ENCODE results near the gene TSPY8.
"Not testable (repeated sequence)": the region's sequence is repeated elsewhere in the genome, so short reads cannot be mapped to it uniquely, and the experiment has no call there.

Gene TSPY8, protein sequence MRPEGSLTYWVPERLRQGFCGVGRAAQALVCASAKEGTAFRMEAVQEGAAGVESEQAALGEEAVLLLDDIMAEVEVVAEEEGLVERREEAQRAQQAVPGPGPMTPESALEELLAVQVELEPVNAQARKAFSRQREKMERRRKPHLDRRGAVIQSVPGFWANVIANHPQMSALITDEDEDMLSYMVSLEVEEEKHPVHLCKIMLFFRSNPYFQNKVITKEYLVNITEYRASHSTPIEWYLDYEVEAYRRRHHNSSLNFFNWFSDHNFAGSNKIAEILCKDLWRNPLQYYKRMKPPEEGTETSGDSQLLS

DNA sequence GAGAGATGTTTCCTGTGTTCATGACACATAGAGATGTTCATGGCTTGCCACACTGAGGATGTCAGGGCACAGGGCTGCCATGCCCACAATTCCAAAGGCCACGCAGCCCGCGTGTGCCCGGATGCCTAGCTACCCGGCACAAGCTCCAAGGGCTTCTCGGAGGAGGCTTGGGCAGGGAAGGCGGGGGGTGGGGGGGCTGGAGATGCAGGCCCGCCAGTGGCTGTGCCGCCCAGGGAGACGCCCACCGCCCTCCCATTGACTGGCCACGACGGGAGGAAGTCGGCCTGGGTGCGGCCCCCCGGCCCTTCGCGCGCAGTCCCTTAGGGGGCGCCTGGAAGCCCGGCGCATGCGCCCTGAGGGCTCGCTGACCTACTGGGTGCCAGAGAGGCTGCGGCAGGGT is at the start of gene TSPY8:
TSS of gene TSPY8 (plus strand) at position 301 of the 400 bp plus-strand sequence. CDS start at position 347, 46 bp downstream.
- not testable (repeated sequence) for DNase-seq (ENCODE audit: low spot score)

DNA sequence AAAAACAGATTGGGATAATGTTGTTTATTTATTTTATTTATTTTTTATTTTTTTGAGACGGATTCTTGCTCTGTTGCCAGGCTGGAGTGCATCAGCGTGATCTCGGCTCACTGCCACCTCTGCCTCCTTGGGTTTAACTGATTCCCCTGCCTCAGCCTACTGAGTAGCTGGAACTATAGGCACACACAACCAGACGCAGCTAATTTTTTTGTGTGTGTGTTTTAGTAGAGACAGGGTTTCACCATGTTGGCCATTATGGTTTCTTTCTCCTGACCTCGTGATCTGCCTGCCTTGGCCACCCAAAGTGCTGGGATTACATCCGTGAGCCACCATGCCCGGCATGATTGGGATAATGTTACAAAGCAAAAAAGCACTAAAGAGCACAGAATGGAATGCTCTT is 36.6 kb upstream of the TSPY8 start:
- no peak for DNase-seq (ENCODE audit: low spot score)

DNA sequence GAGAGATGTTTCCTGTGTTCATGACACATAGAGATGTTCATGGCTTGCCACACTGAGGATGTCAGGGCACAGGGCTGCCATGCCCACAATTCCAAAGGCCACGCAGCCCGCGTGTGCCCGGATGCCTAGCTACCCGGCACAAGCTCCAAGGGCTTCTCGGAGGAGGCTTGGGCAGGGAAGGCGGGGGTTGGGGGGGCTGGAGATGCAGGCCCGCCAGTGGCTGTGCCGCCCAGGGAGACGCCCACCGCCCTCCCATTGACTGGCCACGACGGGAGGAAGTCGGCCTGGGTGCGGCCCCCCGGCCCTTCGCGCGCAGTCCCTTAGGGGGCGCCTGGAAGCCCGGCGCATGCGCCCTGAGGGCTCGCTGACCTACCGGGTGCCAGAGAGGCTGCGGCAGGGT is 20.4 kb upstream of the TSPY8 start, which contains the start of gene TSPY4:
TSS of gene TSPY4 (plus strand) at position 301 of the 400 bp plus-strand sequence. CDS start at position 347, 46 bp downstream.
- not testable (repeated sequence) for DNase-seq (ENCODE audit: low spot score)

DNA sequence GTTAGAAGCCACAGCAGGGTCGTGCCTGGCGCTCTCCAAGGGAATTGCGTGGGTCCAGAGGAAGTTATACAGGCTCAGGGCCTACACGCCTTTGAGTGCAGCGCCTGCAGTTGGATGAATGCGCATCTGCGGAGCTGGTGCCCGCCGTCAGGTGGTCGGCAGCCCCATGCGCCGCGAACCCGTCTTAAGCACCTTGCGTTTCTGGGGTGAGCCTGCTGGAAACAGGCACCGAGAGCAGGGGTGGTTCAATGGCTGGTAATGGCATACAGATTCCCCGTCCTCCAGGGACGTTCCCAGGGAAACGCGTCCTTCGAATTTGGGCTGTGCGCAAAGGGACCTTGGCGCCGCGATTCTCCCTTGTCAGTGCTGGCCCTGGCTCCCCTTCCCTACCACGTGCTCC is 38.9 kb downstream of the TSPY8 start:
- not testable (repeated sequence) for DNase-seq (ENCODE audit: low spot score)

DNA sequence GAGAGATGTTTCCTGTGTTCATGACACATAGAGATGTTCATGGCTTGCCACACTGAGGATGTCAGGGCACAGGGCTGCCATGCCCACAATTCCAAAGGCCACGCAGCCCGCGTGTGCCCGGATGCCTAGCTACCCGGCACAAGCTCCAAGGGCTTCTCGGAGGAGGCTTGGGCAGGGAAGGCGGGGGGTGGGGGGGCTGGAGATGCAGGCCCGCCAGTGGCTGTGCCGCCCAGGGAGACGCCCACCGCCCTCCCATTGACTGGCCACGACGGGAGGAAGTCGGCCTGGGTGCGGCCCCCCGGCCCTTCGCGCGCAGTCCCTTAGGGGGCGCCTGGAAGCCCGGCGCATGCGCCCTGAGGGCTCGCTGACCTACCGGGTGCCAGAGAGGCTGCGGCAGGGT is 40.5 kb downstream of the TSPY8 start, which contains the start of gene TSPY3:
TSS of gene TSPY3 (plus strand) at position 301 of the 400 bp plus-strand sequence. CDS start at position 347, 46 bp downstream.
- DNase-seq (ENCODE audit: low spot score), result not testable (repeated sequence)
